ENCODE data around the gene SIRPD. TPM values are rescaled to one million over a fixed set of nuclear protein-coding genes. Genes with fewer than 3 reads are reported as not detected.
"Not testable (repeated sequence)": the region's sequence is repeated elsewhere in the genome, so short reads cannot be mapped to it uniquely, and the experiment has no call there.

The SIRPD gene
- total RNA-seq, 2 experiments from 2014 or later = not detected

DNA sequence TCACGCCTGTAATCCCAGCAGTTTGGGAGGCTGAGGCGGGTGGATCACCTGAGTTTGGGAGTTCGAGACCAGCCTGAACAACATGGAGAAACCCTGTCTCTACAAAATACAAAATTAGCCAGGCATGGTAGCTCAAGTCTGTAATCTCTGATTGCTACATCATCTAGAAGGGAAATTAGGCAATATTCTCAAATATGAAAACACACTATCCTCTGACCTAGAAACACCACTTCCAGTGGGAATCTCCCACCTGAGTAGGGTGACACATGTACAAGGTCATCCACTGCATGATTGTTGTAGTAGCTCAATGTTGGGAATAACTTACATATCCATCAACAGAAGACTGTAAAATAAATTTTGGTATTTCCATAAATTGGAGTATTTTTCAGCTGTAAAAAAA, 19.1 kb upstream of the SIRPD start:
- Histone ChIP-seq H3K9me3 (ENCODE audit: low read length) (no peaks in the 10 kb centered on the region), H3K4me1 (ENCODE audit: insufficient read depth, low read length, poor library complexity, severe bottlenecking) (no peaks in the 10 kb centered on the region), H3K4me3 (ENCODE audit: low read depth, low read length, poor library complexity, severe bottlenecking) (no peak overlapping the region), H4K20me1 (ENCODE audit: insufficient read depth, low read length) (no peaks in the 10 kb centered on the region), H3K4me2 (ENCODE audit: low read length) (no peak overlapping the region), H3K9me2 (ENCODE audit: insufficient read depth, low read length) (no peaks in the 10 kb centered on the region), H3K27ac (ENCODE audit: low read depth, low read length, poor library complexity, severe bottlenecking) (no peak overlapping the region), H3K79me2 (ENCODE audit: insufficient read depth, low read depth, low read length) (no peaks in the 10 kb centered on the region), H3K36me3 (ENCODE audit: insufficient read depth, low read length) (no peaks in the 10 kb centered on the region), H2AFZ (ENCODE audit: low read length) (no peak overlapping the region)
- BruUV-seq (replicated peaks) = no TSS peak
- POLR2A ChIA-PET = no interaction called here
- no peak for DNase-seq (ENCODE audit: low spot score)
- CTCF ChIA-PET (ENCODE audit: unreplicated experiment) = no interaction called here
- TF ChIP-seq, protein P1, sequence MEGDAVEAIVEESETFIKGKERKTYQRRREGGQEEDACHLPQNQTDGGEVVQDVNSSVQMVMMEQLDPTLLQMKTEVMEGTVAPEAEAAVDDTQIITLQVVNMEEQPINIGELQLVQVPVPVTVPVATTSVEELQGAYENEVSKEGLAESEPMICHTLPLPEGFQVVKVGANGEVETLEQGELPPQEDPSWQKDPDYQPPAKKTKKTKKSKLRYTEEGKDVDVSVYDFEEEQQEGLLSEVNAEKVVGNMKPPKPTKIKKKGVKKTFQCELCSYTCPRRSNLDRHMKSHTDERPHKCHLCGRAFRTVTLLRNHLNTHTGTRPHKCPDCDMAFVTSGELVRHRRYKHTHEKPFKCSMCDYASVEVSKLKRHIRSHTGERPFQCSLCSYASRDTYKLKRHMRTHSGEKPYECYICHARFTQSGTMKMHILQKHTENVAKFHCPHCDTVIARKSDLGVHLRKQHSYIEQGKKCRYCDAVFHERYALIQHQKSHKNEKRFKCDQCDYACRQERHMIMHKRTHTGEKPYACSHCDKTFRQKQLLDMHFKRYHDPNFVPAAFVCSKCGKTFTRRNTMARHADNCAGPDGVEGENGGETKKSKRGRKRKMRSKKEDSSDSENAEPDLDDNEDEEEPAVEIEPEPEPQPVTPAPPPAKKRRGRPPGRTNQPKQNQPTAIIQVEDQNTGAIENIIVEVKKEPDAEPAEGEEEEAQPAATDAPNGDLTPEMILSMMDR (conservative IDR thresholded peaks at IDR 0.05; ENCODE audit: low read length) = no peak
- no peak for TF ChIP-seq EZH2phosphoT487 (IDR thresholded peaks at IDR 0.05; ENCODE audit: borderline replicate concordance, low read depth, low read length)
- intact Hi-C loops (cut with micrococcal nuclease; ENCODE audit: unreplicated experiment) = no loop called here

DNA sequence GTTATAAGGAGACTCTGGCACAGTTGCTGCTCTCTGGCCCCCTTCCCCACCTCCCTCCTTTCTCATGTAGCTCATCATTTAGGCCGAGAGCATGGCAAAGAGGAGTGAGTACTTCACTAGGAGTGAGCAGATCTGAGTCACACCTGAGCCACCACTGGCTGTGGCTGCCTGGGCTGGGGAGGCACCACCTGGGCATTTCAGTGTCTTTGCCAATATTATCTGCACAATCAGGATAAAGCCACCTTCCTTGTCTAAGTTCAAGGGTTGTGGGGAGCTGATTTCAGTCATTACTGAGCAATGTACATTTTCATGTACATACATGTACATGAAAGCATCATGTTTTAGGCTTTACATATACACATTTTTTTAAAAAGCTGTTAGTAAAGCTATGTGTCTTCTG, 18.5 kb upstream of the SIRPD start:
- H3K4me2 ChIP-seq (ENCODE audit: low read length); H3K4me3 ChIP-seq (ENCODE audit: low read depth, low read length, poor library complexity, severe bottlenecking); H3K4me1 ChIP-seq (ENCODE audit: insufficient read depth, low read length, poor library complexity, severe bottlenecking); H3K27ac ChIP-seq (ENCODE audit: low read depth, low read length, poor library complexity, severe bottlenecking); H3K36me3 ChIP-seq (ENCODE audit: insufficient read depth, low read length); H4K20me1 ChIP-seq (ENCODE audit: insufficient read depth, low read length); H3K9me3 ChIP-seq (ENCODE audit: low read length); POLR2A ChIA-PET; DNase-seq (ENCODE audit: low spot score); H3K79me2 ChIP-seq (ENCODE audit: insufficient read depth, low read depth, low read length); H2AFZ ChIP-seq (ENCODE audit: low read length); intact Hi-C loops (cut with micrococcal nuclease; ENCODE audit: unreplicated experiment); H3K9me2 ChIP-seq (ENCODE audit: insufficient read depth, low read length); CTCF ChIA-PET (ENCODE audit: unreplicated experiment); BruUV-seq (replicated peaks): not testable (repeated sequence)

DNA sequence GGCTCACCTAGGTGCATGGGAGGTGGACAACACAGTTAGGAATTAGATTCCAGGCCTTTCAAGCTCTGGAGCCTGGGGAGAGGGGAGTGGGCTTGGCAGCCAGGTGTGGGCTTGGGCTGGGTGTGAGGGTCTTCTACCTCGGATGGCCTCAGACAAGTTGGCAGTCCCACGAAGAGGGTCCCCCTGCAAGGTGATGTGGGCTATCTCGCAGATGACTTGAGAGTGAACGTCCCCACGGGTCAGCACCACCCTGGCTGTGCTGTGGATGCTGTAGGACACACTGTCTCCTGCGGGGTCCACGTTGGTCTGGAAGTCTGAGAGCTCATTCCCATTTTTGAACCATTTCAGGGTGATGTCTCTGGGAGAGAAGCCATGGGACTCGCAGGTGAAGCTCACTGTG, 14.1 kb upstream of the SIRPD start:
- H3K4me1 ChIP-seq (ENCODE audit: insufficient read depth, low read length, poor library complexity, severe bottlenecking); H3K4me3 ChIP-seq (ENCODE audit: low read depth, low read length, poor library complexity, severe bottlenecking); H2AFZ ChIP-seq (ENCODE audit: low read length); CTCF ChIA-PET (ENCODE audit: unreplicated experiment); H3K79me2 ChIP-seq (ENCODE audit: insufficient read depth, low read depth, low read length); H3K9me3 ChIP-seq (ENCODE audit: low read length); intact Hi-C loops (cut with micrococcal nuclease; ENCODE audit: unreplicated experiment); H4K20me1 ChIP-seq (ENCODE audit: insufficient read depth, low read length); H3K27ac ChIP-seq (ENCODE audit: low read depth, low read length, poor library complexity, severe bottlenecking); H3K4me2 ChIP-seq (ENCODE audit: low read length); H3K9me2 ChIP-seq (ENCODE audit: insufficient read depth, low read length); POLR2A ChIA-PET; DNase-seq (ENCODE audit: low spot score); H3K36me3 ChIP-seq (ENCODE audit: insufficient read depth, low read length); BruUV-seq (replicated peaks): not testable (repeated sequence)

DNA sequence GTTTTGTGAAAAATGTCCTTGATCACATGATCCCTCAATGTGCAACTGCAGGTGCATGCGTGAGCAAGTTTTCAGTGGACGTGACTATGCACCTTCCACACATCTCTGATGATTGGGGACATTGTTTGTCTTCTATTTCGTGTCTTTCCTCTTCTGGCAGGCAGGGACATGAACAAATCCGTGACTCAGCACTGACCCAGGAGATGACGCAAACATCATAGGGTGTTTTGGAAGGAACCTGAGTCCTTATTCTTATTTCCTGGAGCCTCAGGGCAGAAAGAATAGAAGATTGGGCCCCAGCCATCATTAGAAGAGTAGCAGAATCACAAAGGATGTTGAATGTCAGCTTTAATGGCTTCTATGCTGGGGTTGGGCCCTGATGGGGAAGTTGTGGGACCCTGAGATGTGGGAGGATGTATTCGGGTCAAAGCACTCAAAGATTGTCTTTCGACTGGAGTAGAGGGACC, 11.9 kb upstream of the SIRPD start:
- H3K4me3 ChIP-seq (ENCODE audit: low read depth, low read length, poor library complexity, severe bottlenecking) = no peak overlapping the region
- H4K20me1 ChIP-seq (ENCODE audit: insufficient read depth, low read length) = no peaks in the 10 kb centered on the region
- no peak overlapping the region for H3K4me2 ChIP-seq (ENCODE audit: low read length)
- H3K9me3 ChIP-seq (ENCODE audit: low read length) = no peaks in the 10 kb centered on the region
- no peaks in the 10 kb centered on the region for H3K4me1 ChIP-seq (ENCODE audit: insufficient read depth, low read length, poor library complexity, severe bottlenecking)
- H3K27ac ChIP-seq (ENCODE audit: low read depth, low read length, poor library complexity, severe bottlenecking) = no peak overlapping the region
- BruUV-seq (replicated peaks) = no TSS peak
- no peaks in the 10 kb centered on the region for H3K79me2 ChIP-seq (ENCODE audit: insufficient read depth, low read depth, low read length)
- no peaks in the 10 kb centered on the region for H3K9me2 ChIP-seq (ENCODE audit: insufficient read depth, low read length)
- TF ChIP-seq, protein P1 (conservative IDR thresholded peaks at IDR 0.05; ENCODE audit: low read length) = no peak
- no peak for TF ChIP-seq EZH2phosphoT487 (IDR thresholded peaks at IDR 0.05; ENCODE audit: borderline replicate concordance, low read depth, low read length)
- intact Hi-C loops (cut with micrococcal nuclease; ENCODE audit: unreplicated experiment) = no loop called here
- ChIA-PET POLR2A (no interaction called here), CTCF (ENCODE audit: unreplicated experiment) (no interaction called here)
- H2AFZ ChIP-seq (ENCODE audit: low read length) = no peak overlapping the region
- DNase-seq (ENCODE audit: low spot score) = no peak
- no peaks in the 10 kb centered on the region for H3K36me3 ChIP-seq (ENCODE audit: insufficient read depth, low read length)
